Lower leg skin (tissue), 4 donors: ENCODE data around the gene CLN6. TPM values are rescaled to one million over a fixed set of nuclear protein-coding genes. Genes with fewer than 3 reads are reported as not detected.

ENCODE experiments used
- DNase-seq, 2 donors: peaks; one replicate each; pipeline ENCODE4 v3.0.0-alpha.2; 2019; ENCODE audit warnings: low spot score in 2 of 2
- H3K4me3 ChIP-seq: fragments of 200-600 bp; sonication (generic); 2 replicates; pipeline ENCODE4 v1.5.1; 2017; ENCODE audit warnings: mild to moderate bottlenecking, low read depth; ENCODE audit not compliant: poor library complexity, severe bottlenecking
- POLR2A ChIP-seq, 2 donors: fragments of 450-650 bp; IDR thresholded peaks; one replicate each; pipeline ENCODE4 v1.6.1; 2016 to 2017; ENCODE audit warnings: antibody characterized with exemption in 2 of 2, mild to moderate bottlenecking in 1 of 2, moderate library complexity in 1 of 2
- WGBS, 2 donors: methylation state at CpG; one replicate each; pipeline ENCODE4 v1.1.5; 2018; 5-methylcytosine and 5-hydroxymethylcytosine counted together
- intact Hi-C: fragments of 100-400 bp; cut with DNase I; formaldehyde crosslinking; loops from one replicate; pipeline ENCODE4 v1.15.0; 2023; ENCODE audit warnings: low total_unique reads
- total RNA-seq, 4 donors: library from RNA; depleted of rRNA; stranded (reverse); fragments of >200 nt; gene quantifications; one replicate each; pipeline ENCODE4 v1.1.0, GENCODE V29; 2016
- TF ChIP-seq, protein P1 (sequence below), 3 donors: fragments of 450-650 bp; IDR thresholded peaks; one replicate each; pipeline ENCODE4 v1.5.1; 2016; ENCODE audit warnings: antibody characterized with exemption in 3 of 3, mild to moderate bottlenecking in 3 of 3, moderate library complexity in 2 of 3

The CLN6 gene
- 10 to 100 TPM in 3 of 4 donors, 1 to 10 TPM in 1; 9.9 to 22.5 (median 15.1) TPM for total RNA-seq

DNA sequence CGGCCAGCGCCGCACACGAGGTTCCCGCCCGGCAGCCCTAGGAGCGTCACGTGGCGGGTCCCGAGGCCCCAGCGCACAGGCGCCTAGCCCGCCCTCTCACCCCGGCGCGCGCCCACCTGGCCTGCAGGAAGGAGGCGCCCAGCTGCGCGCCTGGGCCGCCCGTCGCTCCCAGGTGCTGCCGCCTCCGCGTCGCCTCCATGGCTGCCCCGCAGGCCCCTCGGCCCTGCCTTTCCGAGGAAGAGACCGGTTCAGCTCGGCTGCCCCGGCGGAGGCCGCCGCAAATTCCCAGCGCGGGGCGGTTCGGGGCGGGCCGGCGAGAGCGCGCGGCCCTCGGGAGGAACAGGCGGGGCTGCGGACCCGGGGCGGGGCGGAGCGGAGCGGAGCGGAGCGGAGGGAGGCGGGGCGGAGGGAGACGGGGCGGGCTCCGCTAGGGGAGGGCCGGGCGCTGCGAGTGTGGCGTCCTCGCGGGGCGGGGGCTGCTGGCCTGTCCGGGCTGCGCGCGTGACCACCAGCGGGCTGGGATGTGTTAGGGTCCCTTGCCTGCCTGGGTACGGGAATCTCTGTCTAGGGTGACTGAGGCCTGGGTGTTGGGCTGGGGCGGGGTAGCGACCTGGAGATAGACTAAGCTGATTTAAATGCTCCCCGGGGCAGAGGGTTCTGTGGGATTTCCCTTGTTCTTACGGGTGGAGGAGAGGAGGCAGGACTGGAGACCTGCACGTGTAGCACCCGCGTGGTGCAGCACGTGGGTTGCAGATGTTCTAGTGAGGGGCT is at the start of gene CLN6:
Gene CLN6, minus strand, starts transcription at position 343 of the 771 bp plus-strand sequence. Its CDS starts 144 bp downstream, at position 199.
- DNase-seq = peak; percentile 65 to 96
- TF ChIP-seq, protein P1, sequence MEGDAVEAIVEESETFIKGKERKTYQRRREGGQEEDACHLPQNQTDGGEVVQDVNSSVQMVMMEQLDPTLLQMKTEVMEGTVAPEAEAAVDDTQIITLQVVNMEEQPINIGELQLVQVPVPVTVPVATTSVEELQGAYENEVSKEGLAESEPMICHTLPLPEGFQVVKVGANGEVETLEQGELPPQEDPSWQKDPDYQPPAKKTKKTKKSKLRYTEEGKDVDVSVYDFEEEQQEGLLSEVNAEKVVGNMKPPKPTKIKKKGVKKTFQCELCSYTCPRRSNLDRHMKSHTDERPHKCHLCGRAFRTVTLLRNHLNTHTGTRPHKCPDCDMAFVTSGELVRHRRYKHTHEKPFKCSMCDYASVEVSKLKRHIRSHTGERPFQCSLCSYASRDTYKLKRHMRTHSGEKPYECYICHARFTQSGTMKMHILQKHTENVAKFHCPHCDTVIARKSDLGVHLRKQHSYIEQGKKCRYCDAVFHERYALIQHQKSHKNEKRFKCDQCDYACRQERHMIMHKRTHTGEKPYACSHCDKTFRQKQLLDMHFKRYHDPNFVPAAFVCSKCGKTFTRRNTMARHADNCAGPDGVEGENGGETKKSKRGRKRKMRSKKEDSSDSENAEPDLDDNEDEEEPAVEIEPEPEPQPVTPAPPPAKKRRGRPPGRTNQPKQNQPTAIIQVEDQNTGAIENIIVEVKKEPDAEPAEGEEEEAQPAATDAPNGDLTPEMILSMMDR (IDR thresholded peaks at IDR 0.05) = no peak
- no peak for TF ChIP-seq POLR2A (IDR thresholded peaks at IDR 0.05)
- 0 to 1% methylated on average over 12 to 25 of the region's 82 CpGs for WGBS, 2 donors
- H3K4me3 ChIP-seq = peak within 1 kb of the TSS; percentile 78
- intact Hi-C loops = no loop called here

DNA sequence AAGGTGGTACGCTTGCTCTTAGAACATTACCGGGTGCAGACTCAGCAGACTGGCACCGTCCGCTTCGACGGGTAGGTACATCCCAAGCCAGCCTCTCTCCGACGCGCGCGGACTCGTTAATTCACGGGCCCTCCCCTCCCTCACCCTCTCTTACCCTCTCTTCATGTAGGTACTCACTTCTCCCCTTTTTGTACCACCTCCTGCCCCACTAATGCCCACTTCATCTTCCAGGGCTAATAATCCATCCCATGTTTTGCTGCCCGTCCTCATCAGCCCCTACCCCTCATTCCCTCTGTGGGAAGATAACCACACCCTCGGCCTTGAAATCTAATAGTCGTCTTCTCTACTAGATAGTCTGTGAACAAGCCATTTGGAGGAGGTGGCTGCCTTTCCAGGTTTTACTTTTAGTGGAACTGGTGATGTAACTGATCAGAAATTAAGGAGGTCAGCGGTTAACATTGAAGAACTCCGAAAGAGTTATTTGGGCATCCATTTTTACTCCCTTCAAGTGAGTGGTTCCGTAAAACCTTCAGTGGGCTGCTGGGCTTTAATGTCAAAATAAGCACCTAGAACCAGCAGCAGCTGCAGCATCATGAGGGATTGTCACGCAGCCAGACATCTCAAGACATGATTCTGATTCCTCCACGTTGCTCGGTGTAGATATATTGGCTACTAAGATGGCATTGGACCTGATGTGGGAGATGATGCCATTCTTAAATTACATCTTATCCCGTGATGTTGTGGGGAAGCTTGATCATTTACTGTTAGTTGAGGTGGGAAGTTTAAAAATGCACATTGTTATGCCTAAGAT is 49.3 kb upstream of the CLN6 start:
- no peak for TF ChIP-seq POLR2A (IDR thresholded peaks at IDR 0.05)
- TF ChIP-seq, protein P1 (IDR thresholded peaks at IDR 0.05) = no peak
- 1% methylated on average over 23 of the region's 23 CpGs for WGBS, 2 donors
- DNase-seq = no peak
- H3K4me3 ChIP-seq = peak overlapping the region; percentile 79
- intact Hi-C loops = no loop called here

DNA sequence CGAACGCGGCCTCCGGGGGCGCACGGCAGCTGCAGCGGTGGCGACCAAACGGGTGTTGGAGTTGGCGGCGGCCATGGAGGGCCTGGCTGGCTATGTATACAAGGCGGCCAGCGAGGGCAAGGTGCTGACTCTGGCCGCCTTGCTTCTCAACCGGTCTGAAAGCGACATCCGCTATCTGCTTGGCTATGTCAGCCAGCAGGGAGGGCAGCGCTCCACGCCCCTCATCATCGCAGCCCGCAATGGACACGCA is 48.7 kb upstream of the CLN6 start:
- WGBS, 2 donors = 0 to 2% methylated on average over 3 to 13 of the region's 22 CpGs
- peak overlapping the region; percentile 79 for H3K4me3 ChIP-seq
- peak in 1 of 2 donors; percentile 90 for DNase-seq
- no peak for TF ChIP-seq POLR2A (IDR thresholded peaks at IDR 0.05)
- TF ChIP-seq, protein P1 (IDR thresholded peaks at IDR 0.05) = no peak
- intact Hi-C loops = no loop called here

DNA sequence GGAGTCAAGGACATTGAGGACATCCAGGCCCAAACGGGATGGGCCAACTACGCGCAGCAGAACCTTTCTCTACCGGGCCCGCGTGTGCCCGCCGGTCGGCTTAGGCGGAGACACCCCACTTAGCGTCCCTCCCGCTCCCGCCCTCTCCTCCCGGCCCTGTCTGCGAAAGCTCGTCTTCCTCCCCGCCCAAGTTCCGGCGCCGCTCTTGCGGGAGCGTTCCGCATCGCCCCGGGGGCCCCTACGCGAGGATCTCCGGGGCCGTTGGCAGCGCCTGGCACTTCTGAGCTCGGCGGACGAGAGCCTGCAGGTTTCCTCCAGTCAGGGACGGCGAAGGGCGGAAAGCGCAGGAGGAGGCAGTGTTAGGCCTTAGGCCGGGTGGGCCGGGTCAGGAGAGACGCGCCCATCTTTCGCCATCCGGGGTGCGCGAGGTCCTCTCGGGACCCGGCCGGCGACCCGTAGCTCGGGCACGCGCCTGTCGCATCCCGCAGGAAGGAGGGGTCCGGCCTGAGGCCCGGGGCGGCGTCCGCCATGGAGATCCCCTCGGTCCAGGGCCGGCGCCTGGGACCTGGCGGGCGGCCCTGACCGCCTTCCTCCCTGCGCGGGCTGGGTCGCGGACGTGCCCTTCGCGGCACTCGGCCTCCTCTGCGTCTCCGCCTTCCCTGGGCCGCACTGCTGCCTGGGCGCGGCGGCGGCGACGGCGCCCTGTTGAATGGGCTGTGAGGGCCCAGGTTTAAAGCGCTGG is 48.2 kb upstream of the CLN6 start, which contains the start of gene FEM1B:
Gene FEM1B, plus strand, starts transcription at position 143 of the 742 bp plus-strand sequence. CDS start 673 bp downstream, outside the sequence.
- intact Hi-C loops = no loop called here
- TF ChIP-seq, protein P1 (IDR thresholded peaks at IDR 0.05) = peak in 1 of 3 donors; percentile 8
- TF ChIP-seq POLR2A (IDR thresholded peaks at IDR 0.05) = no peak
- H3K4me3 ChIP-seq = peak within 1 kb of the TSS; percentile 79
- DNase-seq = peak; percentile 88 to 98
- 0% methylated on average over 16 to 35 of the region's 85 CpGs for WGBS, 2 donors

DNA sequence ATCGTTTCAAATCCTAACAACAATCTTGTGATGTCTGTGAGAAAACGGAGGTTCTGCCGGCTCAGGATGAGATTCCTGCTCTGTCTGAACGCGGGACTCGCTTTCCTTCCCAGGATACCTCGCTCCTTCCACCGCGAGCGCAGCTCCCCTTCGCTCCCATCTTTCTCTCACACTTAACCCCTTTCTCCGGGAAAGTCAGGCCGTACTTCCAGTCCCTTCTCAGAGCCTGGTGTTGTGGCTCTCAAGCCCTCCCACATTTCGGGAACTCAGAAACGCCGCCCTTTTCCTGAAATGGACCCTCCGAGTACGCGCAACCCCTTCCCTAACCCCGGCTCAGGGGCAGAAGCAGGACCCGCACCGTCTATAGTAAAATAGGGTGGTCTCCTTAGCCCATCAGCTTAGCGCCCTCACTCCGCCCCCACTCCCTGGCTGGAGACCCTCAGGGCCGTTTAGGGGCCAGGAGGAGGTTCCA is 47.6 kb upstream of the CLN6 start:
- peak; percentile 42 to 89 for DNase-seq
- H3K4me3 ChIP-seq = peak overlapping the region; percentile 79
- intact Hi-C loops = no loop called here
- no peak for TF ChIP-seq POLR2A (IDR thresholded peaks at IDR 0.05)
- TF ChIP-seq, protein P1 (IDR thresholded peaks at IDR 0.05) = no peak
- WGBS, 2 donors = 0 to 1% methylated on average over 25 of the region's 25 CpGs
